Stimulated activated CD4-positive, alpha-beta T cell treated with anti-CD3 and anti-CD28 coated beads, TNF-alpha, amount 100 ng/mL, for 1 hour (primary cell): ENCODE measurements around the gene CD82.

ENCODE experiments used
- DNase-seq, 3 donors: peaks; one replicate each; pipeline ENCODE4 v3.0.0-alpha.2; 2020; ENCODE audit warnings: low read depth in 3 of 3, low spot score in 1 of 3

The CD82 gene, protein sequence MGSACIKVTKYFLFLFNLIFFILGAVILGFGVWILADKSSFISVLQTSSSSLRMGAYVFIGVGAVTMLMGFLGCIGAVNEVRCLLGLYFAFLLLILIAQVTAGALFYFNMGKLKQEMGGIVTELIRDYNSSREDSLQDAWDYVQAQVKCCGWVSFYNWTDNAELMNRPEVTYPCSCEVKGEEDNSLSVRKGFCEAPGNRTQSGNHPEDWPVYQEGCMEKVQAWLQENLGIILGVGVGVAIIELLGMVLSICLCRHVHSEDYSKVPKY

DNA sequence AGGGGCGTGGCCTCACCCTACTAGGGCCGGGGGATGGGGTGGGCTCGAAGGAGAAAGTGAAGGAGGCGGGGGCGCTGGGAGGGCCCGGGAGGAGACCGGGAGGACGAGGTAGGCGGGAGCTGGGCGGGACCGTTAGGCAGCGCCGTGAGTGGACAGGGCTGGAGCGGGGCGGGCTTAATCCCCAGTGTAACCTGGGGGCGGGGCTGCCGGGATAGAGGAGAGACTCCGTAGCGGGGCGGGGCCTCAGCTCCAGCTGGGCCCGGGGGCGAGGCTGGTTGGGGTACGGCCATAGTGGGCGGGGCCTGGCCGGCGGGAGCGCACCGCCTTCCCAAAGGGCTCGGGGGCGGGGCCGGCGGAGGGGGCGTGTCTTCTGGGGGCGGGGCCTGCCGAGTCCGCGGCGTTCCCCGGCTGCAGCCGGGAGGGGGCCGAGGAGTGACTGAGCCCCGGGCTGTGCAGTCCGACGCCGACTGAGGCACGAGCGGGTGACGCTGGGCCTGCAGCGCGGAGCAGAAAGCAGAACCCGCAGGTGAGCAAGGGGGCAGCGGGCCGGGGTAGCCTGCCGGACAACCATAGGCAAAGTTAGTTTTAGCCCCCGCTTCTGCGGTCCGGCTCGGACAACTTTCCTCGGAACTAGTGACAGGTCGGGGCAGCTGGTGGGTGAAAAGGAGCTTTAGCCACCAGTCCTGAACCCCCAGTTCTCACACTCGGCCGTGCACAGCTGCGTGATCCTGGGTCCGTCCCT, at the start of gene CD82:
Gene CD82, plus strand, starts transcription at position 453 of the 742 bp plus-strand sequence. CDS start 29,000 bp downstream, outside the sequence.
- DNase-seq, result peak; percentile 95 to 97 (median 96)

- no peak for DNase-seq
Observed at GRCh38 chr11:44516688-44517507, 48.6 kb upstream of the CD82 start.

DNA sequence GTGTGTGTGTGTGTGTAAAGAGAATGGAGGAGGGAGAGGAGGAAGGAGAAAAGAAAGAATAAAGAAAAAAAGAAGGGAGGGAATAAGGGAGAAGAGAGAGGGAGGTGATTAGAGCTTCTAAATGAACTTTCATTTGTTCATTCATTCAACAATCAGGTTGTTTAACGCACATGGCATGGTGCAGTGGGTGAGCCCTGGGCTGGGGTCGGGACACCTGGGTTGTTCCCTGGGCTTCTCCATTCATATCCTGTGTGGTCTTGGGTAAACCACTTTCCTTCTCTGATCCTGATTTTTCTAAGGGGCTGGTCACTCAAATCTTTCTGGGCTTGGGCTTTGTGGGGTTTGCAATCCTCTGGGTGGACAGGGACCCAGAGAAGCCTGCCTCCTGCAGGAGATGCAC, 47.9 kb upstream of the CD82 start:
- no peak for DNase-seq

DNA sequence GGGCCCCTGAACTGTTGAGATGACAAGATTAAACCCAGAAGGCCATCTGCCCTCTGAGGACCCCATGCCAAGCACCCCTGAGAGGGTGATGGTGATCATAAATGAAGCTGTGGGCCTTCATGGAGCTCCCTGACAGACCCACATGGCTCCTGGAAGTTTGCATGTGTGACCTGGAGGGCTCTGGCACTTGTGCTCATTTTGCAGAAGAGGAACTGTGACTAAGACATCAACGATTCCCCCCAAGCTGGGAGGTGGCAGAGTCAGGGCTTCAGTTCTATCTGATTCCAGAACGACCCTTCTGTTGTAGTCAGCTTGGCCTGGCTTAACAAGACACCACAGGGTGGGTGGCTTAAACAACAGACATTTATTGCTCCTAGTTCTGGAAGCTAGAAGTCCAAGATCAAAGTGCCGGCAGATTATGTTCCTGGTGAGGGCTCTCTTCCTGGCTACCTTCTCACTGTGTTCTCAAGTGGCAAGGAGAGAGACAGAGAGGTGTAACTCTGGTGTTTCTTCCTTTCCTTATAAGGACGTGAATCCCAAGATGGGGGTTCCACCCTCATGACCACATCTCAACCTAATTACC, 46.4 kb upstream of the CD82 start:
- no peak for DNase-seq

- no peak for DNase-seq
Observed at GRCh38 chr11:44519989-44520737, 45.3 kb upstream of the CD82 start.

GRCh38 chr11:44521148-44521547, 44.3 kb upstream of the CD82 start:
- no peak for DNase-seq

DNA sequence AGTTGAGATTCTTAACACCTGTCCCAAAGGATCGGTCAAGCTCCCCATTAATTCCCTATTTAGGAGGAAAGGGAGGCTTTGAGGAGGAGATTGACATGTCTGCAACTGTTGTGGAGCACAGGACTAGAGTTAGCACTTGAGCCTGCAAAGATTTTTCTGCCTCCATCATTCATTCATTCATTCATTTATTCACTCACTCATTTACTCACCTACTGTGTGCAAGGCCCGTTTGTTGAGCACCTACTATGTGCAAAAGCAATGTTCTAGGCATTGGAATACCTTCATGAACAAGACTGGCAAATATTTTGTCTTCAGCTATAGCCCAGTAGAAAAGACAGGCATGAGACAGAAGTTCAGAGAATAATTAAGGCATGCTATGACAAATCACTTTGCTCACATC, 43.2 kb upstream of the CD82 start:
- no peak for DNase-seq

DNA sequence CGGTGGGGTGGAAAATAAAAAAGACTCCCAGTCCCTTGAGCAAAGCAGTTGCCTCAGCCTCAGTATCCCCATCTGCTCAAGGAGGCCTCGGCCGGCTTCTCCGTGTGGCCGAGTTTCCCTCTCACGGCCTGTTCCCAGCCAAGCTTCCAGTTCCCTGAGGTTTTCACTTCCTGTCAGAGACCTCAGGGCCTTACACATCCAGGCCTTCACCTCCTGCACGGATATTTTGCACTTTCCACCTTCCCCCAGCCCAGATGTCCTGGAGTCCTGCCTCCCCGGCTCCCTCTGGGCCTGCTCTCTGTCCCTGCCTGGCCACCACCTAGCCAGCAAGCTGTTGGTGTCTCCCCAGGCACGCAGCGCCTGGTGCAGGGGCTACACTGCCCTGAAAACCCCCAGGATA, 41.1 kb upstream of the CD82 start:
- DNase-seq, result no peak

GRCh38 chr11:44524751-44525201, 40.7 kb upstream of the CD82 start:
- DNase-seq, result no peak

GRCh38 chr11:44525473-44526252, 39.8 kb upstream of the CD82 start:
- DNase-seq, result no peak

GRCh38 chr11:44526438-44526837, 39.0 kb upstream of the CD82 start:
- DNase-seq, result no peak

DNA sequence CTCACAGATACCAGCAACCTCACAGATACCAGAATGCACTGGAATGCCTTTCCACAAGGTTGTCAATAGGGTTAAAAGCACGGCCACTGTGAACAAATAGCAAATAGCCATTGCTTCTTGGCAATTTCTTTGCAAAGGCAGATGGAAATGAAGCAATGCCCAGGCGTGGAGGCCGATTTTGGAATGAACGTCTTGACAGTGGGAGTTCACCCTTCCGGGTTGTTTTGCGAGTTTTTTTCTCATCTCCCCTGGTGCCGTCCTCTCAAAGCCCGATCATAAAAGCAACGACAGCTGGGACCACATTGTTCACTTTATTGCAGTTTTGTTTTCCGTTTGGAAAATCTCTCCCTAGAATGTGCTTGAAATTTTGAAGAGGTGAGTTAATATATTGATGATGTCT, 38.0 kb upstream of the CD82 start:
- no peak for DNase-seq

- no peak for DNase-seq
Observed at GRCh38 chr11:44528103-44528502, 37.4 kb upstream of the CD82 start.

GRCh38 chr11:44528581-44528980, 36.9 kb upstream of the CD82 start:
- no peak for DNase-seq

- no peak for DNase-seq
Observed at GRCh38 chr11:44529895-44530412, 35.5 kb upstream of the CD82 start.

- DNase-seq, result no peak
Observed at GRCh38 chr11:44530413-44531115, 34.9 kb upstream of the CD82 start.

- no peak for DNase-seq
Observed at GRCh38 chr11:44531116-44531504, 34.4 kb upstream of the CD82 start.

- DNase-seq, result no peak
Observed at GRCh38 chr11:44531636-44532035, 33.8 kb upstream of the CD82 start.

DNA sequence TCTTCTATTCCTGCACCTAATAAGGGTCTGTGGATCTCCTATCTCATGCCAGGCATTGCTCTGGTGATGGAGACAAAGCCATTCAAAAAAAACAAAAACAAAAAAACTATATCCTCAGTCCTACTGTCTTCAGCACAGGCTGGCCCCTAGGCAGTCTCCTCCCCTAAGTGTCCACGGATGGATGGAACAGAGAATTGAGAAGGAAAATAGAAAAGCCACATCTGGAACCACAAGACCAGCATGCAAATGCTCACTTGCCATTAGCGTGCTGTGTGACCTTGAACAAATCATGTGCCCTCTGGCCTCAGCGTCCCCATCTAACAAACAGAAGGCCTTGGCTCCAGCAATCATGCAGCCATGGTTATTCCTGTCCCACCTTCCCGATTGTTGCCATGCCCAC, 32.7 kb upstream of the CD82 start:
- no peak for DNase-seq
